GM21360 (cell line): ENCODE measurements around the gene A1BG.

ENCODE experiments used
- ATAC-seq: cut with Tn5 transposase; IDR thresholded peaks from one replicate; pipeline ENCODE4 v1.9.1; 2021; ENCODE audit warnings: mild to moderate bottlenecking, moderate library complexity; ENCODE audit not compliant: unreplicated experiment

Gene A1BG

DNA sequence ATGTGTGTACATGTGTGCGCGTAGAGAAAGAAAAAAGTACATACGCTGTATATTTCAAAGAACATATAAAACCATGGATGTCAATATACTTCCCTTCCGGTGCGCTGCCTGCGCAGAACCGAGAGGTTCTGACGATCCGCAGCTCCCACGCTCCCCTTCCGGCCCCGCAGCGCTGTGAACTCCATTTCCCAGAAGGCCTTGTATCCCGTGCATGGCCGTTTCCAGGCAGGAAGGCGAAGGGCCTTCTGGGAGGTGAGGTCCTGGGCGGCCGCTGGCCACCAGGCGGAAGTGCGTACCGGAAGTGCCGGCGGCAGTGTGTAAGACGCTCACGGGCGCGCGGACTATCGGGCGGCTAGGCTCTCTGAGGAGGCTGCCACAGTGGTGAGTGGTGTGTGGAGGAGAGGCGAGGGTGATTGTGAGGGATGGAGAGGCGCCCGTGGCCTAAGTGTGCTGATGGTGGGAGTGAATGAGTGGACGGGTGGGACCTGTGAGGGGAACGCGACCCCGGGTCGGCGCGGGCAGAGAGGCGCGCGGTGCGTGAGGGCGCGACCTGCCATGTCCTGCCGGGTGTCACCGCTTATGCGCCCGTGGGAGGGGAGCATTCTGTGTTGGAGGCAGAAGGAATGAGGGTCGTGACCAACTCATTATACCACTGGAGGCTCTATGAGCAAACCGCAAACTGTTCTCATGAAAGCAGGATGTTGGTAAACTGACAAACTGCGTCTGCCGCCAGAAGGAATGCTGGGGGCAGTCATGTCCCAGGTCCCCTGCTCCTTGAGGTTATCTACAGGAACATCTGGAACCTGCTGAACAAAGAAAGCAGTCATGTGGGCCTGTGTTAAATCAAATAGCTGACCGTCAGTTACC, 48.0 kb downstream of the A1BG start, which contains the start of gene ERVK3-1:
ERVK3-1 (plus strand) TSS at position 313 of the 867 bp plus-strand sequence. CDS start 6,792 bp downstream, outside the sequence.
- ATAC-seq, result peak; percentile 96

DNA sequence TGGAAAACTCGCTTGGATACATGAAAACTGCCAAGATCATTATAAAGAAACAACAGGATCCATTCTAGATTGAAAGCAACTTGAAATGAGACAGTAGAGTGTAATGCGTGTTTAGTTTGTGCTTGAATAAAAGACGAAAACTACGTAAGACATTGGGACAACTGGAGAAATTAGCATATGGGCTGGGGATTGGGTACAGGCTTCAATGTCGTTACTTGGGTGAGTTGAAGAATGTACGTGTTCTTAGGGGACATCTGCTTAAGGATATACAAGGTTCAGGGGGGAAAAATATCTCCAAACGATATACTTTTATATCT, 48.6 kb downstream of the A1BG start:
- ATAC-seq, result peak; percentile 3

DNA sequence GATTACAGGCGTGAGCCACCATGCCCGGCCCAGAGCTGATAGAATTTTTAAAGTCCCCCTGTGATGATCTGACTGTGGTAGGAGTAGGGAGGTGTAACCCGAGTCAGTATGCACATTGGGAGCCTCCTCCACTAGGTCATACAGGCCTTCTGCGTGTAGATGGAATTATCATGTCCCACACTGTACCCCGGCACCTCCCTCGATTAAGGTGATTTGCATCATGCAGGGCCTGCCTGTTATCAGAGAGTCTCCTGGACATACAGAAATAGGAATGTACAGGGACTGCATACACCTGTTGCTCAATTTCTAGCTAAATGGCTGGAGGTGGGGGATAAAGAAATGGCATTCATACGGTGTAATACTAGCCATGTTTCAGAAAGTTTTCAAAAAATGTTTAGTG, 49.0 kb downstream of the A1BG start:
- no peak for ATAC-seq

DNA sequence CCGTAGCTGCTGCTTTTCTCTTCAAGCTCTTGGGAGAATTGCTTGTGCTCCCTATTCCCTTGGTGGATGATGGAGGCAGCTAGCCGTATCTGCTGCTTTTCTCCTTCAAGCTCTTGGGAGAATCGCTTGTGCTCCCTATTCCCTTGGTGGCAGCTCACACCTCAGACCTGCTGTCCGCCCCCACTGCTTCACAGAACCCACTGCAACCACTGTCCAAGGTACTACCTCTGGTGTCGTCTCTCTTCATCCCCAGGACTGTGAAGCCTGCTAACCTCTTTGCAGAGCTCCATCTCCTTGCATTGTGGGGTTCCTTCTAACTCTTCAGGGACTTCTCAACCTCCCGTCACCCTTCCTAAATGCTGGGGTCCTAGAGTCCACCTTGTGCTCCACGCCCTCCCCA, 52.7 kb downstream of the A1BG start:
- no peak for ATAC-seq

DNA sequence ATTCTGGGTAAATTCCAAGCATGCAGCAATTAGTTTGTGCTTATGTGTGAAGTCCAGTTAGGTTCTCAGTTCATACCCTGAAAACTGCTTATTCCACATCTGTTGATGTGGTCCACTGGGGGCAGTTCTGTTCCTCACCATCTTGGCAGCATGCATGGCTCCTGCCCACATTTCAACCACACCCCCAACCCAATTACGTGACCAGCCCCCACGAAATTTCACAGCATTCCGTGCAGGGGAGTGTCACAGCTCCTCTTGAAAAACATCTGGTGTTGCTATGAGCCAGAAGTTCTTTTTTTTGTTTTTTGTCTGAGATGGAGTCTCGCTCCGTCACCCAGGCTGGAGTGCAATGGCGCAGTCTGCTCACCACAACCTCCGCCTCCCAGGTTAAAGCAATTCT, 57.2 kb downstream of the A1BG start:
- no peak for ATAC-seq
